GM12891 (cell line): Measurements from ENCODE around the gene AGRN.

Experiments used
- PAX5 ChIP-seq: IDR thresholded peaks from 2 replicates; pipeline ENCODE4 v1.6.1; 2011; ENCODE audit warnings: low read length, moderate library complexity, mild to moderate bottlenecking; ENCODE audit not compliant: insufficient read depth, severe bottlenecking
- POLR2A ChIP-seq: IDR thresholded peaks from 2 replicates; pipeline ENCODE4 v1.6.1; 2011; ENCODE audit warnings: low read depth, low read length, control low read depth

DNA sequence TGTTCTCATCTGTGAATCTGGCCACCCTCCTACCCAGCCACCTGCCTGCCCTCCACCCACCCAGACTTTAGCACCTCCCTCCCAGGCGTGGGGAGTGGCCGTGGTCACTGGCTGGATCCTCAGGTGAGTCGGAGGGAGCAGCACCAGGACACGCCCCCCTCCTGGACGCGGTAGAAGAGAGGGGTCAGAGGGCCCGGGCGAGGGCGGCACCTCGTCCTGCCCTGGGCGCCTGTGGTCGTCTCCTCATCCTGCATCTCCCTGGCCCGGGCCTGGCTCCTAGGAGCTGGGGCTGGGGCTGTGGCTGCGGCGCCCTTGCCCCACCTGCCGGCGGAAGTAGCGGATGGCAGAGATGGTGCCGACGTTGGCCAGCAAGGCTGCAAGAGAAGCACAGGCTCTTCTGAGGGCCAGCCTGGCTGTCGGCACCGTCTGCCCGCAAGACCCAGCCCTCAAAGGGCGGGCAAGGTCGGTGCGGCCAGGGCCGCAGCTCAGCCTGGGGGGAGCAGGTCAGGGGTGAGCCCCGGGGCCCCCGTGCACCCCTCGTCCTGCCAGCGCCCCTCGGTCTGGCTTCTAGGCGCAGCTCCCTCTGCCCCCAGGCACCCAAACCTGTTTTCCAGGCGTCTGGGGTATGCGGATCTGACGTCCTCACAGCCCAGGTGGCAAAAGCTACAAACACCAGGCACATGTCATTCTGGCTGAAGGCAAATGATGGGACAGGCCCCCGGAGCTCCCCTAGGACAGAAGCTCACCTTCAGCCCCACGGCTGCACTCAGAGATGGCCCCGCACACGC lies 43.8 kb upstream of the AGRN start:
- TF ChIP-seq POLR2A (no peak), PAX5 (no peak)
